ENCODE measurements around the gene COL11A2.

COL11A2 gene

GRCh38 chr6:33206027-33206863 is 14.0 kb upstream of the COL11A2 start:
- DNase-seq = no peak

GRCh38 chr6:33205191-33206026 is 13.1 kb upstream of the COL11A2 start:
- no peak for DNase-seq

DNA sequence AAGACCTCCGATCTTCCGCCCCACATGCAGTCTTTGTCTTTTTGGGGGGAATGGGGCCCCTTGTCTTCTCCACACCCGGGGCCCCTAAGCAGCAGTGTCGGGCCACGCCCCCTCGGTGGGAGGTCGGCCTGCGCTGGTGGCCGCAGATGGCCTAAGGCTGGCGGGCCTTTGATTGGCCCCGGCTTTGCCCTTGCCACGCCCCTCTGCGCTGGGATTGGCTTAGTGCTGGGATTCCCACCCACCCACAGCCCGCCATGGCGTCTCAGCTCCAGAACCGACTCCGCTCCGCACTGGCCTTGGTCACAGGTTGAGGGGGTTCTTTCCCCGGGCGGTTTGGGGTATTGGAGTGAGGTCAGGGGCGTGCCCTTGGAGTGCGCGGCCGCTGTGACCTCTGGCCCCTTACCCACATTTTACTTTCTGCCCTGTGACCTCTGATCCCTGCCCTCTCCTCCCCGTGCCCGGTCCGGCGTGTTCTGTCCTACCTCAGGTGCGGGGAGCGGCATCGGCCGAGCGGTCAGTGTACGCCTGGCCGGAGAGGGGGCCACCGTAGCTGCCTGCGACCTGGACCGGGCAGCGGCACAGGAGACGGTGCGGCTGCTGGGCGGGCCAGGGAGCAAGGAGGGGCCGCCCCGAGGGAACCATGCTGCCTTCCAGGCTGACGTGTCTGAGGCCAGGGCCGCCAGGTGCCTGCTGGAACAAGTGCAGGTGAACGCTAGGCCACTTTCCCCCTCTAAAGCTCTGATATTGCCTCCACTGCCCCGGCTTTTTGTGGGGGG is 12.3 kb upstream of the COL11A2 start, which contains the start of gene HSD17B8:
HSD17B8 (plus strand) TSS at position 241 of the 776 bp plus-strand sequence; CDS start at position 255, 14 bp downstream.
- DNase-seq = peak; percentile 61

- DNase-seq = no peak
Observed at GRCh38 chr6:33204165-33204414, 11.8 kb upstream of the COL11A2 start.

DNA sequence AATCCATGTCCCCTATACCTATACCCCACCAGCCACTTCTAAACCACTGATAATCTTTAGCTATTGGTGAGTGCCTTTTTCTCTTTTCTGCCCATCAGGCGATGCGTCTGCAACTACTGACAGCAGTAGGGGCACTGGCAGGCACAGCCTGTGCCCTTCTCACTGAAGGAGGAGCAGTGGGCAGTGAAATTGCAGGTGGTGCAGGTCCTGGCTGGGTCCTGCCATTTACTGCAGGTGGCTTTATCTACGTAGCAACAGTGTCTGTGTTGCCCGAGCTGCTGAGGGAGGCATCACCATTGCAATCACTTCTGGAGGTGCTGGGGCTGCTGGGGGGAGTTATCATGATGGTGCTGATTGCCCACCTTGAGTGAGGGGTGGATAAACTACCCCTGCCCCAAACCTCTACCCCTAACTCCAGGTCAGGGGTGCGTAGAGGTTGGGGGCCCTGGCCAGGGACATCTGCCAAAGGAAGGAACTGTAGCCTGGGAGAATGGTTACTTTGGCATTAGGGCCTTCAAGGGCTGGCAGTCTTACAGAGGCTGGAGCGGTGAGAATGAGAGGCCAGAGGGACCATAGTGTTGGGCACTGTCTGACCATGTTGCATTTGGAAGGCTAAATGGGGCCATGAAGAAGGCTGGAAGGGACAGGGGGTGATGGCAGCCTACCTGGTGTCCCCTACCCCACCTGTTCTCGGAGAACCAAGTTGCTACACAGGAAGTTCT is 11.3 kb upstream of the COL11A2 start:
- DNase-seq = no peak

- no peak for DNase-seq
Observed at GRCh38 chr6:33202799-33203198, 10.5 kb upstream of the COL11A2 start.

DNA sequence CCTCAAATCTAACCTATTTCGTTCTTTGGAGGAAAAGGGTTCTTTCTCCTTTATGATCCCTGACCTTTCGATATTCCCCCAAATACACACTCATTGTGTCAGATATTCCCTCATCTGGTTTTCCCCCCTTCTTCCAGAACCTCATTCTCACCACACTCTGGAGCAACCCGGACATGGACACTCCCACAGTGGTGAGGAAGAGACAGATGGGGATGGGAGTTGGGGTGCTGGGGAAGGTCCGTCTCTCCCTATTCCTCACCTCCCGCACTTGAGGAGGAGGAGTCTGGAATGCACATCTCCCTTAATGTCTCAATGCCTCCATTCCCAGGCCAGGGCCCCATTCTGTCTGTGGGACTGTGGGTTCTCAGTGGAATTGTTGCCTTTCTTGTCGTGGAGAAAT is 9.7 kb upstream of the COL11A2 start:
- DNase-seq = no peak

DNA sequence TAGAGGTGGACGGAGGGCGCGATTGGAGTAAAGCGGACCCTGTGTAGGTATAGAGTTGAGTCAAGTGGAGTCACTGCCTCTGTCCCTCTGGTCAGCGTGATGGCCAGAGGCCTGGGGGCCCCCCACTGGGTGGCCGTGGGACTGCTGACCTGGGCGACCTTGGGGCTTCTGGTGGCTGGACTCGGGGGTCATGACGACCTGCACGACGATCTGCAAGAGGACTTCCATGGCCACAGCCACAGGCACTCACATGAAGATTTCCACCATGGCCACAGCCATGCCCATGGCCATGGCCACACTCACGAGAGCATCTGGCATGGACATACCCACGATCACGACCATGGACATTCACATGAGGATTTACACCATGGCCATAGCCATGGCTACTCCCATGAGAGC is 8.9 kb upstream of the COL11A2 start:
- no peak for DNase-seq

DNA sequence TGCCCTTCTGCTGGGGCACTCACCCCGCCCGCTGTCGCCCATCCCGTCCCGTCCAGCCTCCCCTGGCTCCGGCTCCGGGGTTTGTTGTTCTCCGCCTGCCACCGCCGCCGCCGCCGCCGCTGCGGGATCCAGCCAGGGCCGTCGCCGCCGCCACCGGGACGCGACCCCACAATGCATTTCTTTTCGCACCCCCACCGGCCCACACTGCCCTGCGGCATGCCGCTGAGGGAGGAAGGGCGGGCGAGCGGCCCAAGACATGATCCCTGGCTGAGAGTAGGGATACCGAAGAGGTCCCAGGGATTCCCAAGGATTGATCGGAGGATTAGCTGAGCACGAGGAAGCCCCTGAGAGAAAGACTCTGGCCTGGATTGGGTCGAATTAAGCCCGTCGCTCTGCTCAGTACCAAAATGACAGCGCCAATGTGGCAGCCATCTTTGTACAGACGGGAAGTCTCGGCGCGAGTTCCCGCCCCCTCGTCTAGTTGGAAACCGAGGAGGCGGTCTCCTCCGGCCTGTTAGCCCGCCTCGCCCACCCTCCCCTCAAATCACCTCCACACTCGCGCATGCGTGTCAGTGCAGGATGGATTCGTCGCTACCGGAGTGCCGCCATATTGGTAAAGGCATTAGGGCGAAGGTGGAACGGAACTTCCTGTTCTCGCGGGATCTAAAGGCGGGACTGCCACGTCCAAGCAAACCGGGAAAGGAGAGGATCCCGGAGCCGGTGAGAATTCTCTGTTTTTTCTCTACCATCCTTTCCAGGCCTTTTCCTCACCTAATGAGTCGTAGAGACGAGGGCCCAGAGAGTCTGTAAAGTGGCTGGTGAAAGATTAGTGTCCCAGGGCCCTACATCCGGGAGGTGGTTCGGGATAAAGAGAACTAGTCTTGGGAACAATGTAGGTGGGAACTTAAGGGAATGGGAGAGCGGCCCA is 8.2 kb upstream of the COL11A2 start, which contains the start of the genes RXRB and SLC39A7:
RXRB (minus strand) TSS at position 447 of the 928 bp plus-strand sequence; CDS start at position 258, 189 bp downstream.
SLC39A7 (plus strand) TSS at position 649 of the 928 bp plus-strand sequence. CDS start 379 bp downstream, outside the sequence.
- peak; percentile 91 for DNase-seq

GRCh38 chr6:33199687-33200218 is 7.5 kb upstream of the COL11A2 start:
- DNase-seq = no peak

GRCh38 chr6:33198853-33199436 is 6.7 kb upstream of the COL11A2 start:
- no peak for DNase-seq

- DNase-seq = no peak
Observed at GRCh38 chr6:33198159-33198852, 6.0 kb upstream of the COL11A2 start.

- DNase-seq = no peak
Observed at GRCh38 chr6:33197431-33198048, 5.3 kb upstream of the COL11A2 start.

GRCh38 chr6:33195304-33196165 is 3.3 kb upstream of the COL11A2 start:
- DNase-seq = no peak

GRCh38 chr6:33194431-33194979 is 2.2 kb upstream of the COL11A2 start:
- DNase-seq = no peak

DNA sequence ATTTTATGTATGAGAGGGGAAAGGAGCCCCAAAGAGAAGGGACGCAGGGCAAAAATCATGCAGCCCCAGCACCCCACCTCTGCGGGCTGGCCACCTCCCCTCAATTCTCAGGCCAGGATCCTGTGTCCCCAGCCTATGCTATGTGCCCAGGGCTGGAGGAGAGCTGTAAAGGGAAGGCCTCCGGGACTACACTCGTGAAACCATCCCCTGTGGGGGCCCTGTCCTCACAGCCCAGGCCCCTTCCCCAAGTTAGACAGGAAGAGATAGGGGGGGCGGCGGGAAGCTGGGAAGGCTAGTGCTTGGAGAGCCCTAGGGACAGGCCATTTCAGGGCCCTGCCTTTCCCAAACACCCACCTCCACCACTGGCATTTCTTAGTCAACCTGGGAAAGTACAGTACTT is 1.4 kb upstream of the COL11A2 start:
- no peak for DNase-seq

- DNase-seq = no peak
Observed at GRCh38 chr6:33192671-33193602, 670 bp upstream of the COL11A2 start.
